ENCODE measurements around the gene OR10G3. TPM values are rescaled to one million over a fixed set of nuclear protein-coding genes. Genes with fewer than 3 reads are reported as not detected.

Gene OR10G3
- total RNA-seq, 2 experiments from 2014 or later, result not detected

GRCh38 chr14:21589317-21589716 is 9.4 kb upstream of the OR10G3 start:
- CTCF ChIA-PET (ENCODE audit: unreplicated experiment), result no interaction called here
- Histone ChIP-seq H3K27ac (ENCODE audit: low read depth, low read length, poor library complexity, severe bottlenecking) (no peak overlapping the region), H3K4me3 (ENCODE audit: low read depth, low read length, poor library complexity, severe bottlenecking) (no peak overlapping the region), H4K20me1 (ENCODE audit: insufficient read depth, low read length) (no peaks in the 10 kb centered on the region), H3K4me1 (ENCODE audit: insufficient read depth, low read length, poor library complexity, severe bottlenecking) (no peaks in the 10 kb centered on the region), H3K4me2 (ENCODE audit: low read length) (no peak overlapping the region), H2AFZ (ENCODE audit: low read length) (no peak overlapping the region), H3K36me3 (ENCODE audit: insufficient read depth, low read length) (no peaks in the 10 kb centered on the region), H3K79me2 (ENCODE audit: insufficient read depth, low read depth, low read length) (no peaks in the 10 kb centered on the region), H3K9me3 (ENCODE audit: low read length) (0 out of 2 replicates have a peak, but pooled peaks cover 8% of the 10 kb centered on the region), H3K9me2 (ENCODE audit: insufficient read depth, low read length) (no peaks in the 10 kb centered on the region)
- BruUV-seq (replicated peaks), result no TSS peak
- POLR2A ChIA-PET, result no interaction called here
- no peak for DNase-seq (ENCODE audit: low spot score)
- TF ChIP-seq CTCF (conservative IDR thresholded peaks at IDR 0.05; ENCODE audit: low read length) (no peak), EZH2phosphoT487 (IDR thresholded peaks at IDR 0.05; ENCODE audit: borderline replicate concordance, low read depth, low read length) (no peak)
- intact Hi-C loops (cut with micrococcal nuclease; ENCODE audit: unreplicated experiment), result no loop called here

GRCh38 chr14:21575661-21576060 is 4.2 kb downstream of the OR10G3 start:
- Histone ChIP-seq H3K79me2 (ENCODE audit: insufficient read depth, low read depth, low read length) (no peaks in the 10 kb centered on the region), H3K4me3 (ENCODE audit: low read depth, low read length, poor library complexity, severe bottlenecking) (no peak overlapping the region), H3K9me3 (ENCODE audit: low read length) (no peaks in the 10 kb centered on the region), H3K9me2 (ENCODE audit: insufficient read depth, low read length) (no peaks in the 10 kb centered on the region), H3K4me1 (ENCODE audit: insufficient read depth, low read length, poor library complexity, severe bottlenecking) (no peaks in the 10 kb centered on the region), H3K27ac (ENCODE audit: low read depth, low read length, poor library complexity, severe bottlenecking) (no peak overlapping the region), H3K4me2 (ENCODE audit: low read length) (no peak overlapping the region), H4K20me1 (ENCODE audit: insufficient read depth, low read length) (no peaks in the 10 kb centered on the region), H3K36me3 (ENCODE audit: insufficient read depth, low read length) (no peaks in the 10 kb centered on the region), H2AFZ (ENCODE audit: low read length) (no peak overlapping the region)
- ChIA-PET POLR2A (interaction anchor here (0.6 kb wide), 2 partner anchors 119 to 136 kb away, joined by 3 read pairs; no protein-coding TSS in a partner anchor), CTCF (ENCODE audit: unreplicated experiment) (no interaction called here)
- TF ChIP-seq CTCF (conservative IDR thresholded peaks at IDR 0.05; ENCODE audit: low read length) (no peak), EZH2phosphoT487 (IDR thresholded peaks at IDR 0.05; ENCODE audit: borderline replicate concordance, low read depth, low read length) (no peak)
- no peak for DNase-seq (ENCODE audit: low spot score)
- no TSS peak for BruUV-seq (replicated peaks)
- intact Hi-C loops (cut with micrococcal nuclease; ENCODE audit: unreplicated experiment), result no loop called here

GRCh38 chr14:21572604-21573003 is 7.3 kb downstream of the OR10G3 start:
- H4K20me1 ChIP-seq (ENCODE audit: insufficient read depth, low read length), result no peaks in the 10 kb centered on the region
- H3K9me3 ChIP-seq (ENCODE audit: low read length), result no peaks in the 10 kb centered on the region
- no peak overlapping the region for H3K4me3 ChIP-seq (ENCODE audit: low read depth, low read length, poor library complexity, severe bottlenecking)
- BruUV-seq (replicated peaks), result no TSS peak
- CTCF ChIA-PET (ENCODE audit: unreplicated experiment), result no interaction called here
- no peaks in the 10 kb centered on the region for H3K9me2 ChIP-seq (ENCODE audit: insufficient read depth, low read length)
- no peak overlapping the region for H3K27ac ChIP-seq (ENCODE audit: low read depth, low read length, poor library complexity, severe bottlenecking)
- no peaks in the 10 kb centered on the region for H3K79me2 ChIP-seq (ENCODE audit: insufficient read depth, low read depth, low read length)
- H3K4me2 ChIP-seq (ENCODE audit: low read length), result no peak overlapping the region
- intact Hi-C loops (cut with micrococcal nuclease; ENCODE audit: unreplicated experiment), result no loop called here
- H3K36me3 ChIP-seq (ENCODE audit: insufficient read depth, low read length), result no peaks in the 10 kb centered on the region
- H3K4me1 ChIP-seq (ENCODE audit: insufficient read depth, low read length, poor library complexity, severe bottlenecking), result no peaks in the 10 kb centered on the region
- TF ChIP-seq EZH2phosphoT487 (IDR thresholded peaks at IDR 0.05; ENCODE audit: borderline replicate concordance, low read depth, low read length) (no peak), CTCF (conservative IDR thresholded peaks at IDR 0.05; ENCODE audit: low read length) (no peak)
- POLR2A ChIA-PET, result interaction anchor here (0.6 kb wide), 2 partner anchors 113 to 602 kb away, joined by 3 read pairs; no protein-coding TSS in a partner anchor
- DNase-seq (ENCODE audit: low spot score), result no peak
- H2AFZ ChIP-seq (ENCODE audit: low read length), result no peak overlapping the region
